Mesenchymal stem cell (in vitro differentiated cells and primary cell): Measurements from ENCODE around the gene STAM.
A peak's percentile ranks its signal among the peaks of the same experiment; 100 is the strongest.

ENCODE experiments used
- DNase-seq: peaks from one replicate; pipeline ENCODE4 v3.0.0-alpha.2; 2013
- H2AFZ ChIP-seq: one replicate; pipeline ENCODE4 v1.6.1; 2013; ENCODE audit warnings: low read depth, mild to moderate bottlenecking, control low read depth, inconsistent platforms, low read length, moderate library complexity
- H2AK5ac ChIP-seq: 2 replicates; pipeline ENCODE4 v1.6.1; 2013; ENCODE audit warnings: low read length, moderate library complexity, mild to moderate bottlenecking, inconsistent platforms; ENCODE audit not compliant: severe bottlenecking
- H2BK120ac ChIP-seq: one replicate; pipeline ENCODE4 v1.6.1; 2013; ENCODE audit warnings: low read depth, mild to moderate bottlenecking, inconsistent platforms, low read length, moderate library complexity
- H2BK12ac ChIP-seq, 2 experiments: one replicate each; pipeline ENCODE4 v1.6.1; 2013; ENCODE audit warnings: inconsistent platforms in 2 of 2, low read length in 2 of 2, mild to moderate bottlenecking in 2 of 2, moderate library complexity in 2 of 2, control low read depth in 1 of 2
- H2BK15ac ChIP-seq: one replicate; pipeline ENCODE4 v1.6.1; 2013; ENCODE audit warnings: mild to moderate bottlenecking, low read depth, inconsistent platforms; ENCODE audit not compliant: poor library complexity, severe bottlenecking
- H2BK5ac ChIP-seq: 2 replicates; pipeline ENCODE4 v1.6.1; 2013; ENCODE audit warnings: low read depth, mild to moderate bottlenecking, low read length, control low read depth, inconsistent platforms; ENCODE audit not compliant: poor library complexity, severe bottlenecking
- H3K14ac ChIP-seq, 2 experiments: one replicate each; pipeline ENCODE4 v1.6.1; 2013; ENCODE audit warnings: inconsistent platforms in 2 of 2, low read length in 2 of 2, control low read depth in 1 of 2, mild to moderate bottlenecking in 1 of 2, moderate library complexity in 1 of 2
- H3K18ac ChIP-seq, 2 experiments: one replicate each; pipeline ENCODE4 v1.6.1; 2013; ENCODE audit warnings: inconsistent platforms in 2 of 2, low read length in 2 of 2, control low read depth in 1 of 2, low read depth in 1 of 2, mild to moderate bottlenecking in 1 of 2
- H3K23ac ChIP-seq, 2 experiments: one replicate each; pipeline ENCODE4 v1.6.1; 2013; ENCODE audit warnings: inconsistent platforms in 2 of 2, low read length in 2 of 2, mild to moderate bottlenecking in 2 of 2, moderate library complexity in 2 of 2, control low read depth in 1 of 2
- H3K27ac ChIP-seq: 2 replicates; pipeline ENCODE4 v1.5.1; 2013; ENCODE audit warnings: mild to moderate bottlenecking, moderate library complexity, low read length, control low read depth, inconsistent platforms; ENCODE audit not compliant: poor library complexity, severe bottlenecking
- H3K27me3 ChIP-seq, 2 experiments: 2 replicates each; pipeline versions ENCODE4 v1.6.1 to v1.7.0; 2013; ENCODE audit warnings: low read length in 2 of 2, mild to moderate bottlenecking in 2 of 2, moderate library complexity in 2 of 2, control low read depth in 1 of 2, inconsistent platforms in 1 of 2; ENCODE audit not compliant: control insufficient read depth in 1 of 2, insufficient read depth in 1 of 2
- H3K36me3 ChIP-seq, 2 experiments: 2 replicates each; pipeline versions ENCODE4 v1.6.1 to v1.7.0; 2013; ENCODE audit warnings: low read length in 2 of 2, control low read depth in 1 of 2, inconsistent platforms in 1 of 2, low read depth in 1 of 2, mild to moderate bottlenecking in 1 of 2; ENCODE audit not compliant: insufficient read depth in 2 of 2, control insufficient read depth in 1 of 2
- H3K4ac ChIP-seq, 2 experiments: one replicate each; pipeline ENCODE4 v1.6.1; 2013; ENCODE audit warnings: inconsistent platforms in 2 of 2, low read length in 2 of 2, mild to moderate bottlenecking in 2 of 2, moderate library complexity in 2 of 2, control low read depth in 1 of 2, low read depth in 1 of 2
- H3K4me1 ChIP-seq: 2 replicates; pipeline ENCODE4 v1.6.1; 2013; ENCODE audit warnings: low read depth, low read length, control low read depth; ENCODE audit not compliant: control insufficient read depth, insufficient read depth
- H3K4me2 ChIP-seq: 2 replicates; pipeline ENCODE4 v1.6.1; 2013; ENCODE audit warnings: low read length, mild to moderate bottlenecking, inconsistent platforms; ENCODE audit not compliant: poor library complexity, severe bottlenecking
- H3K4me3 ChIP-seq, 2 experiments: 2 replicates each; pipeline versions ENCODE4 v1.5.1 to v1.7.0; 2013; ENCODE audit warnings: low read length in 2 of 2, mild to moderate bottlenecking in 2 of 2, control low read depth in 1 of 2, low read depth in 1 of 2; ENCODE audit not compliant: insufficient read depth in 1 of 2
- H3K79me1 ChIP-seq: replicated peaks from 2 replicates; pipeline ENCODE4 v1.6.1; 2013; ENCODE audit warnings: mild to moderate bottlenecking, control low read depth, low read length, inconsistent platforms; ENCODE audit not compliant: poor library complexity, severe bottlenecking
- H3K9ac ChIP-seq: 2 replicates; pipeline ENCODE4 v1.7.0; 2013; ENCODE audit warnings: mild to moderate bottlenecking, low read length, moderate library complexity
- H3K9me3 ChIP-seq: 2 replicates; pipeline ENCODE4 v1.7.0; 2013; ENCODE audit warnings: mild to moderate bottlenecking, low read length; ENCODE audit not compliant: control insufficient read depth
- H4K8ac ChIP-seq: one replicate; pipeline ENCODE4 v1.6.1; 2013; ENCODE audit warnings: inconsistent platforms, mild to moderate bottlenecking, low read length, moderate library complexity
- H4K91ac ChIP-seq: one replicate; pipeline ENCODE4 v1.6.1; 2013; ENCODE audit warnings: mild to moderate bottlenecking, low read length, inconsistent platforms
- WGBS: methylation state at CpG from one replicate; pipeline ENCODE4 v1.1.7; 2013; ENCODE audit warnings: mixed read lengths; 5-methylcytosine and 5-hydroxymethylcytosine counted together

STAM gene

DNA sequence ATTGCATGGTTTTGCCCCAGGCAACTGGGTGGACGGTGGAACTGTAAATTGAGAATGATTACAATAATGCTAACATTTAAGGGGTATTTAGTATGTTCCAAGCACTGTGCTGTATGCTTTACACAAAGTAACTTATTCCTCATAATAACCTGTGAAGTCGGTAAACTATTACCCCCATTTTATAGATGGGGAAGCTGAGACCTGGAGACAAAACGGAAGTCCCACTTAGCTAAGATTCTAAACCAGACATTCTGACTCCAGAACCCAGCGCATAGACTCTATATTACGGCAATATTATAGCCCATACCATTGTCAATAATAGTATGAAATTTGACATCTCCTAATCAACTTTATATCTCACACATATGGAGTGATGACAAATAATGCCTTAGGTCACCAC is 68.1 kb downstream of the STAM start:
- peaks cover 5% of the 10 kb centered on the region for H3K4me1 ChIP-seq
- no peak overlapping the region for H2BK12ac ChIP-seq
- H3K4me3 ChIP-seq = no peak overlapping the region
- 98% methylated on average over 3 of the region's 5 CpGs for WGBS
- H2BK5ac ChIP-seq = no peak overlapping the region
- H3K23ac ChIP-seq = no peak overlapping the region
- H2AK5ac ChIP-seq = no peak overlapping the region
- H3K9ac ChIP-seq = no peak overlapping the region
- H3K27ac ChIP-seq = no peak overlapping the region
- H3K14ac ChIP-seq = no peak overlapping the region
- H3K18ac ChIP-seq = no peak overlapping the region
- no peak overlapping the region for H4K8ac ChIP-seq
- no peak overlapping the region for H3K4ac ChIP-seq
- no peak overlapping the region for H4K91ac ChIP-seq
- H3K4me2 ChIP-seq = no peak overlapping the region
- no peaks in the 10 kb centered on the region for H3K27me3 ChIP-seq
- H2AFZ ChIP-seq = no peak overlapping the region
- peaks cover 21% of the 10 kb centered on the region for H3K79me1 ChIP-seq
- H2BK15ac ChIP-seq = no peak overlapping the region
- no peak for DNase-seq
- H3K9me3 ChIP-seq = no peaks in the 10 kb centered on the region
- peaks cover 16 to 94% of the 10 kb centered on the region in 2 experiments for H3K36me3 ChIP-seq
- no peak overlapping the region for H2BK120ac ChIP-seq

DNA sequence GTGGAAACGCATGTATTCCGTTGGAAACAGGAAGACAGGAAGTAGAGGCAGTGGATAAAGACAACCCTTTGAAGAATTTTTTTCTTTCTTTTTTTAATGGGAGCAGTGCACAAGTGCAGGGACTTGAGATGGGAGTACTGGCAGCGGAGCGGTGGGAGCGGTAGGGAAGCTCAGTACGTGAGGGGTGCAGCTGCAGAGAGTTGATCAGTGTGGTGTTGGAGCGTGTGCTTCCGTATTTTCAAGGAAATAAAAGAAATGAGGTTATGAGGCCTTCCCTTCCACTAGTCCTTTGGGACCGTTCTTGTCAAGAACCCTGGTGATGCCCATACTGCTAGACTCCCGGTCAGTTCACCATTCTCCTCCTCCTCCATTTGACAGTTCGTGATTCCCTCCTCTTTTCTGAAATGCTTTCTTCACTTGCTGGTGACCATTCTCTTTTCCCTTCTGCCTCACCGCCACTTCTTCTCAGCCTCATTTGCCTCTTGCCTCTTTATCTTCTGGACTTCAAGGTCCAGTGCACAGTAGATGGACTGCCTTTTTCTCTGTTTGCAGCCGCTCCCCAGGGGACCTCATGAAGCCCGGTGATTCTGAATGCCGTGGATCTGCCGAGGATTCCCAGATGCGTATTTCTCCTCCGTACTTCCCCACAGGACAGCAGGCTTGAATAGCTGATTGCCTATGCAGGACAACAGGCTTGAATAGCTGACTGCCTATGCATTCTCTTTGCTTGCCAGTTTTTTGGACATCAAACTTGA is 68.9 kb downstream of the STAM start:
- peak overlapping the region; percentile 59 for H3K4me2 ChIP-seq
- H2BK5ac ChIP-seq = no peak overlapping the region
- no peak overlapping the region for H2BK15ac ChIP-seq
- no peak for DNase-seq
- no peak overlapping the region for H4K8ac ChIP-seq
- no peak overlapping the region for H3K9ac ChIP-seq
- no peak overlapping the region for H2BK120ac ChIP-seq
- WGBS = 78% methylated on average over 18 of the region's 18 CpGs
- H3K27ac ChIP-seq = peak overlapping the region; percentile 59
- peaks cover 4% of the 10 kb centered on the region for H3K9me3 ChIP-seq
- no peaks in the 10 kb centered on the region for H3K27me3 ChIP-seq
- H3K36me3 ChIP-seq = peaks cover 16 to 97% of the 10 kb centered on the region in 2 experiments
- no peak overlapping the region for H3K23ac ChIP-seq
- peak overlapping the region; percentile 23 to 31 for H3K4me3 ChIP-seq
- H3K14ac ChIP-seq = no peak overlapping the region
- no peak overlapping the region for H2AFZ ChIP-seq
- H3K4ac ChIP-seq = no peak overlapping the region
- H3K4me1 ChIP-seq = peaks cover 5% of the 10 kb centered on the region
- peaks cover 18% of the 10 kb centered on the region for H3K79me1 ChIP-seq
- H2AK5ac ChIP-seq = no peak overlapping the region
- H3K18ac ChIP-seq = no peak overlapping the region
- H4K91ac ChIP-seq = no peak overlapping the region
- H2BK12ac ChIP-seq = no peak overlapping the region

GRCh38 chr10:17713758-17714157 is 69.8 kb downstream of the STAM start:
- H3K27ac ChIP-seq = peak overlapping the region; percentile 11
- H3K18ac ChIP-seq = no peak overlapping the region
- no peak overlapping the region for H4K8ac ChIP-seq
- H3K4me2 ChIP-seq = peak overlapping the region; percentile 24
- 98% methylated on average over 10 of the region's 10 CpGs for WGBS
- H3K23ac ChIP-seq = no peak overlapping the region
- no peak overlapping the region for H2AFZ ChIP-seq
- peaks cover 13 to 89% of the 10 kb centered on the region in 2 experiments for H3K36me3 ChIP-seq
- no peak overlapping the region for H2BK120ac ChIP-seq
- H3K27me3 ChIP-seq = no peaks in the 10 kb centered on the region
- H2BK15ac ChIP-seq = no peak overlapping the region
- H2BK12ac ChIP-seq = no peak overlapping the region
- H3K4me3 ChIP-seq = no peak overlapping the region
- no peak overlapping the region for H4K91ac ChIP-seq
- H2AK5ac ChIP-seq = peak overlapping the region; percentile 49
- H3K4ac ChIP-seq = no peak overlapping the region
- H3K9ac ChIP-seq = no peak overlapping the region
- H3K14ac ChIP-seq = no peak overlapping the region
- DNase-seq = no peak
- H3K4me1 ChIP-seq = peaks cover 5% of the 10 kb centered on the region
- peaks cover 16% of the 10 kb centered on the region for H3K79me1 ChIP-seq
- peaks cover 4% of the 10 kb centered on the region for H3K9me3 ChIP-seq
- no peak overlapping the region for H2BK5ac ChIP-seq

DNA sequence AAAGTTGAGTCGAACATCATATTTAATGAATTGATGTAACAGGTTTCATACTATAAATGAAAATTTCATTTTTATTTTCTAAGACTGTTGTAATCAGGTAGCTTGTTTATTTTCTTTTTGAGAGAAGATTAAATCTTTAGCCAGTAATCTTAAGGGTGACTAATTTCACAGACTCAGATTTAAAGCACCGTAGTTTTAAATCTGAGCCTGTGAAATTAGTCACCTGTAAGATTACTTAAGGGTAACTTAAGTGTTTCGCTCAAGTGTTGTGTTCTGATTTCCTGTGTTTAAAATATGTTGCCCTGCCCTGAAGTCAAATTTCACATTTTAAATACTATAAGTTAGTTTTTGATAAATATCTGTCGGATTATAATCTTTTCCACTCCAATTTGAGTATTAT is 72.2 kb downstream of the STAM start:
- WGBS = 86% methylated on average over 1 of the region's 4 CpGs
- Histone ChIP-seq H3K36me3 (peaks cover 11 to 66% of the 10 kb centered on the region in 2 experiments), H2BK15ac (no peak overlapping the region)

More for the DNA sequence above, 72.2 kb downstream of the STAM start:
- Histone ChIP-seq H3K23ac (no peak overlapping the region), H2BK120ac (no peak overlapping the region), H4K8ac (no peak overlapping the region), H3K4me2 (no peak overlapping the region), H3K27me3 (no peaks in the 10 kb centered on the region), H3K9ac (no peak overlapping the region), H3K79me1 (peaks cover 10% of the 10 kb centered on the region), H2BK12ac (no peak overlapping the region), H3K18ac (no peak overlapping the region), H4K91ac (no peak overlapping the region), H3K27ac (no peak overlapping the region), H2AK5ac (no peak overlapping the region), H2BK5ac (no peak overlapping the region), H3K9me3 (peaks cover 4% of the 10 kb centered on the region), H3K14ac (no peak overlapping the region), H2AFZ (no peak overlapping the region), H3K4me1 (peaks cover 5% of the 10 kb centered on the region), H3K4me3 (no peak overlapping the region), H3K4ac (no peak overlapping the region)
- no peak for DNase-seq
